ENCODE data around the gene MYL2.

MYL2 gene

GRCh38 chr12:110929818-110930217 is 9.4 kb upstream of the MYL2 start:
- DNase-seq, result no peak

DNA sequence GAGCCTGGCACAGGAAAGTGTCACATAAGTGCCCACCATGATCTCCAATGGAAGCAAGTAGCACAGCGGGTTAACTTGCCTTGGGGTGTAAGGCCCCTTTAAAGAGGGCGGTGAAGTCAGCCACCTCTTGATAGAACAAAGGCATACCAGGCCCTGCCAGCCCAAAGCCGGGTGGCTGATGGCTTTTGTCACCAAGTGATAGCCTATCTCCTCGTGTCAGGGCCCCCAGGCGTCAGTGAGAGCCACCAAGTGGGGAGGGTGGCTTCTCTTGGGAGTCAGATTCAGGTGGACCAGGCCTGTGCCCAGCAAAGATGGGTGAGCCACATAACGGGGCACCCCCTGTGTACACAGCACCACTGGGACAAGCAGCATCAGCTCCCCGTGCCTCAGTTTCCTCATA is 8.3 kb upstream of the MYL2 start:
- DNase-seq, result no peak

DNA sequence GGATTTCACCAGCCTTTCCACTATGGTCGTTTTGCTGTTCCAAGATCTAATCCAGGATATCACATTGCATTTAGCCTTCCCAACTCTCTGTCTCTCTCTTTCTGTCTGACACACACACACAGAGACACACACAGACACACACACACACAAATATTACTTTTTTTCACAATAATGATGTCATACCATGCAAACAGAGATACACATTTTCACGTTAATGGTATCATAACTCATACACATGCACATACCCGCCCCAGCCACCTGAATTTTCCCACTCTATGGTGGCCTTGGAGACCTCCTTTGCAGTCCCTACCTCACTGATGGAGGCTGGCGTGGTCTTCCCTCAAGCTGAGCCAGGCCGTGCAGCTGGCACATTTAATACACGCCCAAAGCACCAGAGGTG is 7.2 kb upstream of the MYL2 start:
- DNase-seq, result no peak

- DNase-seq, result no peak
These were observed 3.4 kb upstream of the MYL2 start for GRCh38 chr12:110923692-110924334.

- no peak for DNase-seq
These were observed 2.8 kb upstream of the MYL2 start for GRCh38 chr12:110923192-110923591.

- no peak for DNase-seq
These were observed 2.3 kb upstream of the MYL2 start for GRCh38 chr12:110922652-110923051.

GRCh38 chr12:110921262-110921661 is 883 bp upstream of the MYL2 start:
- no peak for DNase-seq

DNA sequence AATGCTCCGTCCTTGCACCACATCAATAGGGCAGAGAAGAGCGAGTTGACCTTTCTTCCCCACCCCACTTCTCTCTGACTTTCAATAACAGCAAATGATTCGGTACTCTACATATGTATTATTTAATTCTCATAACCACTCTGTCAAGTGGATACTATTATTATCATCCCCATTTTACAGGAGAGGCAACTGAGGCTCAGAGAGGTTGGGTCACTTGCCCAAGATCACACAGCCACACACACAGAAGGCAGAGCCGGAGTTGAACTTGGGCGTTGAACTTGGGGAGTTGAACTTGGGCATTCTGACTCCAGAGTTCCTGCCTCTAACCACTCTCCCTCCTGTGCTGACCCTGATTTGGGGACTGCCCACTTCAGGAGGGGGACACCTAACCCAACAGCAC is 659 bp downstream of the MYL2 start:
- DNase-seq, result no peak

GRCh38 chr12:110917961-110918360 is 2.4 kb downstream of the MYL2 start:
- no peak for DNase-seq

GRCh38 chr12:110917467-110917866 is 2.9 kb downstream of the MYL2 start:
- no peak for DNase-seq

GRCh38 chr12:110916295-110916875 is 4.0 kb downstream of the MYL2 start:
- DNase-seq, result no peak

- no peak for DNase-seq
These were observed 7.0 kb downstream of the MYL2 start for GRCh38 chr12:110913119-110914056.

GRCh38 chr12:110912263-110912662 is 8.1 kb downstream of the MYL2 start:
- DNase-seq, result no peak

GRCh38 chr12:110908377-110909152 is 11.8 kb downstream of the MYL2 start:
- DNase-seq, result no peak

DNA sequence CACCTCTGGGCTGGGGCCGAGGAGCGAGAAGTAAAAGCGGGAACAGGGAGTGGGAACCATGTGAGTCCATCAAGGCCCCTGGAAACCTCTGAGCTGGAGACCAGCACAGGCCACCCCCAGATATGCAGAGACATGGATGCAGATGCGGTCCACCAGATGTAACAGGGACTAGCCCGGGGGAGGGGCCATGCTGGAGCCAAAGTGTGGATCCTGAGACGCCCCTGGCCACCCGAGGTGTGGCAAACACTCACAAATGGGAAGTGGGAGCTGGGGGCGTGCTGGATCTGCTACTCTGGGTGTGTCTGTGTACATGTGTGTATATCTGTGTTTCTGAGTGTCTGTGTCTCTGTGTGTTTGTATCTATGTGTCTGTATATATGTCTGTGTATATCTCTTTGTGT is 12.8 kb downstream of the MYL2 start:
- DNase-seq, result no peak

GRCh38 chr12:110906985-110907384 is 13.4 kb downstream of the MYL2 start:
- no peak for DNase-seq

- DNase-seq, result no peak
These were observed 13.9 kb downstream of the MYL2 start for GRCh38 chr12:110906516-110906915.

GRCh38 chr12:110906083-110906482 is 14.3 kb downstream of the MYL2 start:
- no peak for DNase-seq

GRCh38 chr12:110903511-110903910 is 16.9 kb downstream of the MYL2 start:
- DNase-seq, result no peak

- no peak for DNase-seq
These were observed 19.0 kb downstream of the MYL2 start for GRCh38 chr12:110901401-110901800.

DNA sequence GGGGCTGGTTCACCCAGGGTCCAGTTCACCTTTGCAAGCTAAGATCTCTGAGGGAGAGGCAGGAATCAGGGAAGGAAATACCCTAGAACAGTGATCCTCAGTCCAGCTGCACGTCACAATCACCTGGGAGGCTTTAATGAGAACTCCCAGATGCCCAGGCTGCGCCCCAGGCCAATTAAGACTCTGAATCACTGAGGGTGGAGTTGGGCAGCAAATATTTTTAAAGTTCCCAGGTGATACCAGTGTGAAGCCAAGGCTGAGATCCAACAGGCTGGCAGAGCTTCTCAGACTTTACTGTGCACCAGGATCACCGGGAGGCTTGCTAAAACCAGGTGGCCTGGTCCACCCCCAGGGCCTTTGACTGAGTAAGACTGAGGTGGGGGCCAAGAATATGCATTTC is 23.8 kb downstream of the MYL2 start:
- DNase-seq, result no peak

GRCh38 chr12:110893956-110894355 is 26.4 kb downstream of the MYL2 start:
- DNase-seq, result no peak

GRCh38 chr12:110889361-110889760 is 31.0 kb downstream of the MYL2 start:
- no peak for DNase-seq

All from CD4-positive, alpha-beta T cell treated with Interleukin-6 for 4 hours (primary cell).